ENCODE results near the gene ATF7IP2.
"Not testable (repeated sequence)": the region's sequence is repeated elsewhere in the genome, so short reads cannot be mapped to it uniquely, and the experiment has no call there.

The ATF7IP2 gene

DNA sequence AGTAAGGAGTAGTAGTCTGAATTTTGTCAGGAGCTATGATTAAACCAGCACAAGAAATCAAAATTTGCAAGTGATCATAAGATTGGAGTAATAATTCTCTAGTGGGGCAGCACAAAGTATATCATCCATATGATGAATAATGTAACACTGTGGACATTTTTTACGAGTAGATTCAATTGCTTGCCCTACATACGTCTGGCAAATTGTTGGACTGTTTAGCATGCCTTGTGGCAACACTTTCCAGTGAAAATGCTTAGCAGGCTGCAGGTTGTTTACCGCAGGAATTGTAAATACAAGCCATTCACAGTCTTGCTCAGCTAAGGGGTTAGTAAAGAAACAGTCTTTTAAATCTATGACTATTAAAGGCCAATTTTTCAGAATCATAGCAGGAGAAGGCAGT lies 35.7 kb downstream of the ATF7IP2 start:
- H3K4me3 ChIP-seq (replicated peaks; ENCODE audit: low read depth, low read length) = no peak overlapping the region
- DNase-seq (ENCODE audit: extremely low read depth, low read depth) = no peak
- TF ChIP-seq, protein P1, sequence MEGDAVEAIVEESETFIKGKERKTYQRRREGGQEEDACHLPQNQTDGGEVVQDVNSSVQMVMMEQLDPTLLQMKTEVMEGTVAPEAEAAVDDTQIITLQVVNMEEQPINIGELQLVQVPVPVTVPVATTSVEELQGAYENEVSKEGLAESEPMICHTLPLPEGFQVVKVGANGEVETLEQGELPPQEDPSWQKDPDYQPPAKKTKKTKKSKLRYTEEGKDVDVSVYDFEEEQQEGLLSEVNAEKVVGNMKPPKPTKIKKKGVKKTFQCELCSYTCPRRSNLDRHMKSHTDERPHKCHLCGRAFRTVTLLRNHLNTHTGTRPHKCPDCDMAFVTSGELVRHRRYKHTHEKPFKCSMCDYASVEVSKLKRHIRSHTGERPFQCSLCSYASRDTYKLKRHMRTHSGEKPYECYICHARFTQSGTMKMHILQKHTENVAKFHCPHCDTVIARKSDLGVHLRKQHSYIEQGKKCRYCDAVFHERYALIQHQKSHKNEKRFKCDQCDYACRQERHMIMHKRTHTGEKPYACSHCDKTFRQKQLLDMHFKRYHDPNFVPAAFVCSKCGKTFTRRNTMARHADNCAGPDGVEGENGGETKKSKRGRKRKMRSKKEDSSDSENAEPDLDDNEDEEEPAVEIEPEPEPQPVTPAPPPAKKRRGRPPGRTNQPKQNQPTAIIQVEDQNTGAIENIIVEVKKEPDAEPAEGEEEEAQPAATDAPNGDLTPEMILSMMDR (IDR thresholded peaks at IDR 0.05; ENCODE audit: low read depth, low read length, missing control alignments) = no peak

DNA sequence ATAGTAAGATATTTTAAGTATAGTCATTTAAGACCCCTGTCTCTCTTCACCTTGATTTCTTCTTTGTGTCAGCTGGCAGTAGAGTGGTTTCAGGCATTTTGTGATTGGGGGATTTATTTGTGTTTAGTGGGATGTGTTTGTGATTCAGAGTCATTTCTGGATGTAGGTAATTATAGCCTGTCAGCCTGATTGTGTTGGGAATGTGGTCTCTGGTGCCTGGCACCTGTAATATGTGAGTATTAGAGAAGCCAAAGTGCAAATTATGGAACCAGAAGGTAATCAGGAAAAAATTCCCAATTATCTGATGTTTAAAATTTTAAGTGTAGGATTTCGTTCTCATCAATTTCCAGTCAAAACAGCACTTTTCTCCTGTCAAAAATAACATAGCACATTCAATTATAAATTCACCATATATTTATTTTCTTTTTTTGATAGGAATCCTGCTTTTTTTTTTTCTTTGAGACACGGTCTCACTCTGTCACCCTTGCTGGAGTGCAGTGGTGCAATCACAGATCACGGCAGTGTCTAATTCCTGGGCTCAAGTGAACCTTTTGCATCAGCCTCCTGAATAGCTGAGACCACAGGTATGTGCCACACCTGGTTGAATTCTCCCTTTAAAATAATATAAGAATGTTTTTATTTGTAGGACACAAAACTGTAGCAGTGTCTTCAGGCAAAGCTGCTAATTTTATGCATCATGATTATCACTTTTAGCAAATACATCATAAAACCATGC lies 42.7 kb downstream of the ATF7IP2 start:
- TF ChIP-seq, protein P1 (IDR thresholded peaks at IDR 0.05; ENCODE audit: low read depth, low read length, missing control alignments) = no peak
- no peak overlapping the region for H3K4me3 ChIP-seq (replicated peaks; ENCODE audit: low read depth, low read length)
- no peak for DNase-seq (ENCODE audit: extremely low read depth, low read depth)

DNA sequence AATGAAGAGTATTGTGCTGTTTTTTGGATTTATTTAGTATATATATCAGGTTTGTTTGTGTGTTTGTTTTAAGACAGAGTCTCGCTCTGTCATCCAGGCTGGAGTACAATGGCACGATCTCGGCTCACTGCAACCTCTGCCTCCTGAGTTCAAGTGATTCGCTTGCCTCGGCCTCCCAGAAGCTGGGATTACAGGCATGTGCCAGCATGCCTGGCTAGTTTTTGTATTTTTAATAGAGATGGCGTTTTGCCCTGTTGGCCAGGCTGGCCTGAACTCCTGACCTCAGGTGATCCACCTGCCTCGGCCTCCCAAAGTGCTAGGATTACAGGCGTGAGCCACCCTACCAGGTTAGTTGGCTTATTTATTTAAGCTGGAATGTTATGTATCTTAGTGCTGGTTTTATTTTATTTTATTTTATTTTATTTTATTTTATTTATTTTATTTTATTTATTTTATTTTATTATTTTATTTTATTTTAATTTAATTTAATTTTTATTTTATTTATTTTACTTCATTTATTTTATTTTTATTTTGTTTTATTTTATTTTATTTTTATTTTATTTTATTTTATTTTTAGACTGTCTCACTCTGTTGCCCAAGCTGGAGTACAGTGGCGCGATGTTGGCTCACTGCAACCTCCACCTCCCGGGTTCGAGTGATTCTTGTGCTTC lies 43.6 kb downstream of the ATF7IP2 start:
- H3K4me3 ChIP-seq (replicated peaks; ENCODE audit: low read depth, low read length) = not testable (repeated sequence)

DNA sequence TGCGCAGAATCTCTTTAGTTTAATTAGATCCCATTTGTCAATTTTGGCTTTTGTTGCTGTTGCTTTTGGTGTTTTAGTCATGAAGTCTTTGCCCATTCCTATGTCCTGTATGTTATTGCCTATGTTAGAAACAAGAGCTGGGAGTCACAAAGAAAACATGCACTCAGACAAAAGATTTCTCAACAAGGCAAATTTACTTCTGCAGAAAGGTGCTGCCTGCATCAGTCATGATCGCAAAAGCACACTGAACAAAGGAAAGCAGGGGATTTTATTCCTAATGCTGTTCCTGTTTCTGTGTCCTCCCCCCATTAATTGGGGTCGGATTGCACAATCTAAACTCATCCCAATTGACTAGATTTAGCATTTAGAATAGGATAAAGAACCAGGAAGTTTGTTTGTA lies 55.9 kb downstream of the ATF7IP2 start:
- H3K4me3 ChIP-seq (replicated peaks; ENCODE audit: low read depth, low read length) = no peak overlapping the region
- DNase-seq (ENCODE audit: extremely low read depth, low read depth) = no peak
- TF ChIP-seq, protein P1 (IDR thresholded peaks at IDR 0.05; ENCODE audit: low read depth, low read length, missing control alignments) = no peak

More for the DNA sequence above, 43.6 kb downstream of the ATF7IP2 start:
- DNase-seq (ENCODE audit: extremely low read depth, low read depth) = not testable (repeated sequence)

DNA sequence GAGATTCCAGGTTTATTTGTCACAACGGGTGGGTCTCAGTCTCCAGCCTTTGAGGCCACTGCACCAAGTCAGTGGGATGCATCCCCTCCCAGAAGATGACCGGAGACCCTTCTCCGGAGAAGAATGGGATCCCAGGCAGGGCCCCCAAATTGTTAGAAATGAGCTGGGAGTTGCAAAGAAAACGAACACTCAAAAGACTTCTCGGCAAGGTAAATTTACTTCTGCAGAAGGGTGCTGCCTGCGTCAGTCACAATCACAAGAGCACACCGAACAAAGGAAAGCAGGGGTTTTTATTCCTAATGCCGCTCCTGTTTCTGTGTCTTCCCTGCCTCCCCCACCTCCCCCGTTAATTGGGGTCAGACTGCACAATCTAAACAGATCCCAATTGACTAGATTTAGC lies 61.4 kb downstream of the ATF7IP2 start:
- no peak overlapping the region for H3K4me3 ChIP-seq (replicated peaks; ENCODE audit: low read depth, low read length)
- DNase-seq (ENCODE audit: extremely low read depth, low read depth) = no peak
- TF ChIP-seq, protein P1 (IDR thresholded peaks at IDR 0.05; ENCODE audit: low read depth, low read length, missing control alignments) = no peak

DNA sequence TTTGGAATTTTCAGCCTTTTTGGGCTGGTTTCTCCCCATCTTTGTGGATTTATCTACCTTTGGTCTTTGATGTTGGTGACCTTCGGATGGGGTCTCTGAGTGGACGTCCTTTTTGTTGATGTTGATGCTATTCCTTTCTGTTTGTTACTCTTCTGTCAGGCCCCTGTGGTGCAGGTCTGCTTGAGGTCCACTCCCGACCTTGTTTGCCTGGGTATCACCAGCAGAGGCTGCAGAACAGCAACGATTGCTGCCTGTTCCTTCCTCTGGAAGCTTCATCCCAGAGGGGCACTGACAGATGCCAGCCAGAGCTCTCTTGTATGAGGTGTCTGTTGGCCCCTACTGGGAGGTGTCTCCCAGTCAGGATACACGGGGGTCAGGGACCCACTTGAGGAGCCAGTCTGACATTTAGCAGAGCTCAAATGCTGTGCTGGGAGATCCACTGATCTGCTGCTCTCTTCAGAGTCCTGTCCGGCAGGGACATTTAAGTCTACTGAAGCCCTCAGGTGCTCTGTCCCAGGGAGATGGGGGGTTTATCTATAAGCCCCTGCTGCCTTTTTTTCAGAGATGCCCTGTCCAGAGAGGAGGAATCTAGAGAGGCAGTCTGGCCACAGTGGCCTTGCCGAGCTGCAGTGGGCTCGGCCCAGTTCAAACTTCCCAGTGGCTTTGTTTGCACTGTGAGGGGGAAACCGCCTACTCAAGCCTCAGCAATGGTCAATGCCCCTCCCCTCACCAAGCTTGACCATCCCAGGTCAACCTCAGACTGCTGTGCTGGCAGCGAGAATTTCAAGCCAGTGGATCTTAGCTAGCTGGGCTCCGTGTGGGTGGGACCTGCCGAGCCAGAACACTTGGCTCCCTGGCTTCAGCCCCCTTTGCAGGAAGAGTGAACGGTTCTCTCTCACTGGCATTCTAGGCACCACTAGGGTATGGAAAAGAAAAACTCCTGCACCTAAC lies 66.6 kb downstream of the ATF7IP2 start:
- not testable (repeated sequence) for H3K4me3 ChIP-seq (replicated peaks; ENCODE audit: low read depth, low read length)

DNA sequence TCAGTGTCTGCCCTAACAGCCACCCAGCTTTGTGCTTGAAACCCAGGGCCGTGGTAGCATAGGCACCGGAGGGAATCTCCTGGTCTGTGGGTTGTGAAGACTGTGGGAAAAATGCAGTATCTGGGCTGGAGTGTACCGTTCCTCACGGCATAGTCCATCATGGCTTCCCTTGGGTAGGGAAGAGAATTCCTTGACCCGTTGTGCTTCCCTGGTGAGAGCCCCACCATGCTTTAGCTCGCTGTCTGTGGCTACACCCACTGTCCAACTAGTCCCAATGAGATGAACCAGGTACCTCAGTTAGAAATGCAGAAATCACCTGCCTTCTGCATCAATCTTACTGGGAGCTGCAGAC lies 67.3 kb downstream of the ATF7IP2 start:
- DNase-seq (ENCODE audit: extremely low read depth, low read depth) = no peak
- TF ChIP-seq, protein P1 (IDR thresholded peaks at IDR 0.05; ENCODE audit: low read depth, low read length, missing control alignments) = no peak

More for the DNA sequence above, 66.6 kb downstream of the ATF7IP2 start:
- DNase-seq (ENCODE audit: extremely low read depth, low read depth) = not testable (repeated sequence)

More for the DNA sequence above, 67.3 kb downstream of the ATF7IP2 start:
- H3K4me3 ChIP-seq (replicated peaks; ENCODE audit: low read depth, low read length) = no peak overlapping the region

All from HFF-Myc (cell line).